Measurements from ENCODE around the gene DUSP1.

The DUSP1 gene

GRCh38 chr5:172724242-172725183 lies 46.5 kb downstream of the DUSP1 start:
- in situ Hi-C loops (cut with MboI; ENCODE audit: low sequenced_read_pairs, unreplicated experiment): no loop called here
- DNase-seq (ENCODE audit: low spot score): no peak
- TF ChIP-seq, protein P1, sequence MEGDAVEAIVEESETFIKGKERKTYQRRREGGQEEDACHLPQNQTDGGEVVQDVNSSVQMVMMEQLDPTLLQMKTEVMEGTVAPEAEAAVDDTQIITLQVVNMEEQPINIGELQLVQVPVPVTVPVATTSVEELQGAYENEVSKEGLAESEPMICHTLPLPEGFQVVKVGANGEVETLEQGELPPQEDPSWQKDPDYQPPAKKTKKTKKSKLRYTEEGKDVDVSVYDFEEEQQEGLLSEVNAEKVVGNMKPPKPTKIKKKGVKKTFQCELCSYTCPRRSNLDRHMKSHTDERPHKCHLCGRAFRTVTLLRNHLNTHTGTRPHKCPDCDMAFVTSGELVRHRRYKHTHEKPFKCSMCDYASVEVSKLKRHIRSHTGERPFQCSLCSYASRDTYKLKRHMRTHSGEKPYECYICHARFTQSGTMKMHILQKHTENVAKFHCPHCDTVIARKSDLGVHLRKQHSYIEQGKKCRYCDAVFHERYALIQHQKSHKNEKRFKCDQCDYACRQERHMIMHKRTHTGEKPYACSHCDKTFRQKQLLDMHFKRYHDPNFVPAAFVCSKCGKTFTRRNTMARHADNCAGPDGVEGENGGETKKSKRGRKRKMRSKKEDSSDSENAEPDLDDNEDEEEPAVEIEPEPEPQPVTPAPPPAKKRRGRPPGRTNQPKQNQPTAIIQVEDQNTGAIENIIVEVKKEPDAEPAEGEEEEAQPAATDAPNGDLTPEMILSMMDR (IDR thresholded peaks at IDR 0.05; ENCODE audit: borderline replicate concordance, control extremely low read depth, extremely low read depth, insufficient read depth, missing control alignments): no peak

GRCh38 chr5:172723508-172723907 lies 47.5 kb downstream of the DUSP1 start:
- no peak for DNase-seq (ENCODE audit: low spot score)
- in situ Hi-C loops (cut with MboI; ENCODE audit: low sequenced_read_pairs, unreplicated experiment): no loop called here
- TF ChIP-seq, protein P1 (IDR thresholded peaks at IDR 0.05; ENCODE audit: borderline replicate concordance, control extremely low read depth, extremely low read depth, insufficient read depth, missing control alignments): no peak

DNA sequence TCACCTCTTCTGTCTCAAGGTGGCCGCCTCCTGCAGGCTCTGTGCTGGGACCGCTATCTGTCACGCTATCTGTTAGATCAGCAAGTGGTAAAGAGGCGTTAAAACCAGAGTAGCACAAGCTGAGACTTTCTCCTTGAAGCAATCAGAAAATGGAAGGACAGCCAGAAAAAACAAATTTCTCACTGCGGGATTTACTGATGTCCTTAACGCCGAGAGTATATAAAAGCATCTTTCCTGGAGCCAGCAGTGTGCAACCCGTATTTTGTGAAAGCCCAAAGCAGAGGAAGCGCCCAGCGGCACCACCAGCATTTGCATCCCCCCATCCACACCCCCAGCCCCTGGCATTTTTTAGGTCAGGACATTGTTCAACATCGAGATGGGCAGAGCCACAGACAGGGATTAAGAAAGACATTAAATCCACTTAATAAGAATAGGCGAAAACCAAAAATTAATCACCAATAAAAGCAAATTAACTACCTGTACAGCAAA lies 48.6 kb downstream of the DUSP1 start:
- in situ Hi-C loops (cut with MboI; ENCODE audit: low sequenced_read_pairs, unreplicated experiment): no loop called here

GRCh38 chr5:172721455-172722326 lies 49.3 kb downstream of the DUSP1 start:
- TF ChIP-seq, protein P1 (IDR thresholded peaks at IDR 0.05; ENCODE audit: borderline replicate concordance, control extremely low read depth, extremely low read depth, insufficient read depth, missing control alignments): no peak
- DNase-seq (ENCODE audit: low spot score): no peak
- in situ Hi-C loops (cut with MboI; ENCODE audit: low sequenced_read_pairs, unreplicated experiment): no loop called here

More for the DNA sequence above, 48.6 kb downstream of the DUSP1 start:
- TF ChIP-seq, protein P1 (IDR thresholded peaks at IDR 0.05; ENCODE audit: borderline replicate concordance, control extremely low read depth, extremely low read depth, insufficient read depth, missing control alignments): no peak
- DNase-seq (ENCODE audit: low spot score): no peak

DNA sequence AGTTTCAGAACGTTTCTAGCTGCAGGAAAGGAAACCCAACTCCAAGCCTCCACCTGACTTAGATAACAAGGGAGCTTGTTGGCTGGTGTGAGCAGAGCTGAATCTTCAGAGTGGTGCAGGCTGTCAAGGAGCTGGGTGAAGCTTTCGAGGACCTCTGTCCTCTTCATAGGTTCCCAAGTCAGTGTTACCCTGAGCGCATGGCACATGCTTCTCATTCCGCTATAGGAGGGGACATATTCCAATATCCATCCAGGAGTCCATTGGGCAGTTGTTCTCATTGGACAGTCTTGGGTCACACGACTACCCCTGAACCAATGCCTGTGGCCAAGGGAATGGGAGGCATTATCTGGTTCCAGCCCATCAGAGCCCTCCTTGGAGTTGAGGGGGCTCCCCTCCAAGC lies 50.3 kb downstream of the DUSP1 start:
- TF ChIP-seq, protein P1 (IDR thresholded peaks at IDR 0.05; ENCODE audit: borderline replicate concordance, control extremely low read depth, extremely low read depth, insufficient read depth, missing control alignments): no peak
- in situ Hi-C loops (cut with MboI; ENCODE audit: low sequenced_read_pairs, unreplicated experiment): no loop called here
- no peak for DNase-seq (ENCODE audit: low spot score)

DNA sequence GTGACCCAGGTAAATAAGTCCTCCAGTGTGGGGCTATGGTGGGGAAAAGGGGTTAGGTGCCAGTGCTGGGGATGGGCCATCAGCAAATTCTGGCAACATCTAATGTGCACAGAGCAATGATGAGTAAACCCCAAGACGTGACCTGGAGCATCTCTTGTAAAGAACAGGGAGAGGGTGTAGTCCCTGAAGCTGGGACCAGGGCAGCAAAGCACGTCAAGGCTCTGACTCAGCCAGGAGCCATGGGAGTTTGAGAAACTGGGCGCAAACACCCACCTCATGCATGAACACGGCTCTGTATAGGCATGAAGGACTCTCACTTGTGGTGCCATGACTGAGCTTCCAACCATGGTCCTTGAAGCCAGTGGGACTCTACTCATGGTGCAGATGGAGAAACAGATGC lies 51.8 kb downstream of the DUSP1 start:
- in situ Hi-C loops (cut with MboI; ENCODE audit: low sequenced_read_pairs, unreplicated experiment): no loop called here
- TF ChIP-seq, protein P1 (IDR thresholded peaks at IDR 0.05; ENCODE audit: borderline replicate concordance, control extremely low read depth, extremely low read depth, insufficient read depth, missing control alignments): no peak
- DNase-seq (ENCODE audit: low spot score): no peak

Measured in GM13976 (cell line).